Measurements from ENCODE around the gene PODN. TPM values are rescaled to one million over a fixed set of nuclear protein-coding genes. Genes with fewer than 3 reads are reported as not detected.
A peak's percentile ranks its signal among the peaks of the same experiment; 100 is the strongest.

Gene PODN
- total RNA-seq, 4 donors from 2014 or later = 78.6 to 150 (median 113) TPM

GRCh38 chr1:53065391-53065790 lies 3.4 kb downstream of the PODN start:
- no peak for DNase-seq (ENCODE audit: extremely low spot score)
- Histone ChIP-seq H3K9me3 (no peaks in the 10 kb centered on the region), H3K4me3 (no peak overlapping the region), H3K36me3 (peaks cover 0 to 6% (median 0%) of the 10 kb centered on the region in 4 donors), H3K4me1 (peaks cover 15 to 39% (median 31%) of the 10 kb centered on the region in 4 donors), H3K27me3 (peaks cover 0 to 32% (median 12%) of the 10 kb centered on the region in 4 donors), H3K27ac (replicated peaks in 1 of 4) (peak overlapping the region in 1 of 4 donors; percentile 14)
- intact Hi-C loops (cut with DNase I) = loop anchor here (10.0 kb wide), 1 partner anchor 119 kb away; no protein-coding TSS in a partner anchor
- TF ChIP-seq CTCF (IDR thresholded peaks at IDR 0.05) (no peak), EP300 (IDR thresholded peaks at IDR 0.05) (no peak), POLR2AphosphoS5 (IDR thresholded peaks at IDR 0.05) (no peak), POLR2A (IDR thresholded peaks at IDR 0.05; ENCODE audit: low read depth) (no peak)
- 93% methylated on average over 7 of the region's 7 CpGs for WGBS

- peaks cover 0 to 23% (median 12%) of the 10 kb centered on the region in 4 donors for H3K27me3 ChIP-seq
- no peaks in the 10 kb centered on the region for H3K9me3 ChIP-seq
- intact Hi-C loops (cut with DNase I) = loop anchor here (10.0 kb wide), 1 partner anchor 118 kb away; no protein-coding TSS in a partner anchor
- H3K4me1 ChIP-seq = peaks cover 14 to 28% (median 23%) of the 10 kb centered on the region in 4 donors
- TF ChIP-seq EP300 (IDR thresholded peaks at IDR 0.05) = no peak
- no peak for TF ChIP-seq POLR2A (IDR thresholded peaks at IDR 0.05; ENCODE audit: low read depth)
- no peak for TF ChIP-seq POLR2AphosphoS5 (IDR thresholded peaks at IDR 0.05)
- TF ChIP-seq CTCF (IDR thresholded peaks at IDR 0.05) = no peak
- 75% methylated on average over 6 of the region's 6 CpGs for WGBS
- no peak overlapping the region for H3K4me3 ChIP-seq
- peaks cover 0 to 9% (median 0%) of the 10 kb centered on the region in 4 donors for H3K36me3 ChIP-seq
- no peak for DNase-seq (ENCODE audit: extremely low spot score)
- peak overlapping the region in 1 of 4 donors; percentile 45 for H3K27ac ChIP-seq (replicated peaks in 1 of 4)
Observed at GRCh38 chr1:53066488-53066887, 4.5 kb downstream of the PODN start.

- peaks cover 0 to 9% (median 0%) of the 10 kb centered on the region in 4 donors for H3K36me3 ChIP-seq
- WGBS = 86% methylated on average over 9 of the region's 13 CpGs
- no peaks in the 10 kb centered on the region for H3K9me3 ChIP-seq
- intact Hi-C loops (cut with DNase I) = loop anchor here (10.0 kb wide), 1 partner anchor 118 kb away; no protein-coding TSS in a partner anchor
- peak overlapping the region in 3 of 4 donors; percentile 24 to 52 (median 45) for H3K27ac ChIP-seq (replicated peaks in 1 of 4)
- peaks cover 0 to 17% (median 11%) of the 10 kb centered on the region in 4 donors for H3K27me3 ChIP-seq
- no peak for DNase-seq (ENCODE audit: extremely low spot score)
- TF ChIP-seq POLR2A (IDR thresholded peaks at IDR 0.05; ENCODE audit: low read depth) = no peak
- no peak for TF ChIP-seq EP300 (IDR thresholded peaks at IDR 0.05)
- TF ChIP-seq CTCF (IDR thresholded peaks at IDR 0.05) = no peak
- TF ChIP-seq POLR2AphosphoS5 (IDR thresholded peaks at IDR 0.05) = no peak
- H3K4me1 ChIP-seq = peaks cover 10 to 22% (median 17%) of the 10 kb centered on the region in 4 donors
- H3K4me3 ChIP-seq = no peak overlapping the region
Observed at GRCh38 chr1:53066891-53067738, 5.1 kb downstream of the PODN start.

GRCh38 chr1:53067886-53068285 lies 5.9 kb downstream of the PODN start:
- H3K36me3 ChIP-seq = peaks cover 0 to 9% (median 0%) of the 10 kb centered on the region in 4 donors
- H3K4me1 ChIP-seq = peaks cover 2 to 14% (median 9%) of the 10 kb centered on the region in 4 donors
- H3K27ac ChIP-seq (replicated peaks in 1 of 4) = peak overlapping the region in 1 of 4 donors; percentile 6
- H3K4me3 ChIP-seq = no peak overlapping the region
- intact Hi-C loops (cut with DNase I) = loop anchor here (10.0 kb wide), 1 partner anchor 117 kb away; no protein-coding TSS in a partner anchor
- H3K27me3 ChIP-seq = peaks cover 0 to 9% (median 4%) of the 10 kb centered on the region in 4 donors
- H3K9me3 ChIP-seq = no peaks in the 10 kb centered on the region
- TF ChIP-seq CTCF (IDR thresholded peaks at IDR 0.05) (no peak), POLR2AphosphoS5 (IDR thresholded peaks at IDR 0.05) (no peak), EP300 (IDR thresholded peaks at IDR 0.05) (no peak), POLR2A (IDR thresholded peaks at IDR 0.05; ENCODE audit: low read depth) (no peak)
- WGBS = 87% methylated on average over 2 of the region's 2 CpGs
- DNase-seq (ENCODE audit: extremely low spot score) = no peak

Measured in esophagus muscularis mucosa (tissue), 4 donors.